GM10266 (cell line): Measurements from ENCODE around the gene EIF4ENIF1.

Experiments used
- DNase-seq: peaks from one replicate; pipeline ENCODE4 v3.0.0; 2012; ENCODE audit errors: extremely low spot score
- CTCF ChIP-seq: IDR thresholded peaks from 2 replicates; pipeline ENCODE4 v1.5.1; 2012; ENCODE audit warnings: mild to moderate bottlenecking, low read depth; ENCODE audit not compliant: control insufficient read depth, insufficient read depth; ENCODE audit errors: missing control alignments

EIF4ENIF1 gene

DNA sequence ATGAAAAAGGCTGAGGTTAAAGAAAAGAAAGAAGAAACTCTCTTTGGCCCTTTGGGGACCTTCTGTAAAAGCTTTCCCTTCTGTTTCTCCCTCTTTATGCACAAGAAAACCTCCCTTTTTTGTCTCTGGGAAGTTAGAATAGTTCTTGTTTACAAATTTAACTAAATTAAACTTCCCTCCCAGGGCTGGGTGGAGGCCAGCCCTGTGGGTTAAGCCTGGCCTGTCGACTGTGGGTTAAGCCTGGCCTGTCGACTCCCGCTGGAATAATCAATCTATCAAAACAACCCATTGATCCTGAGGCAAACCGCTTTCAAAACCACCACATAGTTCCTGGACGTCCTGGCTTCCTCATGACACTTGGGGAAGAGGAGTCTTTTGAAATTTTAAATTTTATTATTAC is 91.4 kb downstream of the EIF4ENIF1 start:
- DNase-seq = no peak
- no peak for TF ChIP-seq CTCF

DNA sequence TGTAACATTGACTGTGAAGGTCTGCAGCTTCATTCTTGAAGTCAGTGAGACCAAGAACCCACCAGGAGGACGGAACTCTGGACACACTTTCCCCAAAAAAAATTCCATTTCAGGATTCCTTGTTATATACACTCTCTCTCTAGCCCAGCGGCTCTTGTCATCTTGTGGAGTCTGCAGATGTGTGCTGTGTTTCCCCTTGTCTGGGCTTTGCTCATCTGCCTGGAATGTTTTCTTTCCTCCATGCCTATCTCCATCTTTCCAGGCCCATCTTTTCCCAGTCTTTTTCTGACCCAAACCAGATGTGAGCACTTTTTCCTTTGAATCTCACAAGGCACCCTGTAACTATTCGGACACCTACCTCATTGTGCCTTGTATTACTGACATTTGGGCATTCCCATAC is 95.3 kb downstream of the EIF4ENIF1 start:
- no peak for DNase-seq
- TF ChIP-seq CTCF = no peak

DNA sequence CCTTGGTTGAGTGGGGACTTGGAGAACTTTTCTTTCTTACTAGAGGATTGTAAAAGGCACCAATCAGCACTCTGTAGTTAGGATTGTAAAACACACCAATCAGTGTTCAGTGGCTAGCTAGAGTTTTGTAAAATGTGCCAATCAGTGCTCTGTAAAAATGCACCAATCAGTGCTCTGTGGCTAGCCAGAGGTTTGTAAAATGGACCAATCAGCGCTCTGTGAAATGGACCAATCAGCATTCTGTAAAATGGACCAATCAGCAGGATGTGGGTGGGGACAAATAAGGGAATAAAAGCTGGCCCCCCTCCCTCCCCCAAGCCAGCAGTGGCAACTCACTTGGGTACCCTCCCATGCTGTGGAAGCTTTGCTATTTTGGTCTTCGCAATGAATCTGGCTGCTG is 95.7 kb downstream of the EIF4ENIF1 start:
- DNase-seq = no peak

More for the DNA sequence above, 95.7 kb downstream of the EIF4ENIF1 start:
- no peak for TF ChIP-seq CTCF
